ENCODE measurements around the gene CPPED1. TPM values are rescaled to one million over a fixed set of nuclear protein-coding genes. Genes with fewer than 3 reads are reported as not detected.

CPPED1 gene
- total and polyA plus RNA-seq, 2 of the 4 experiments (the other 2 are of a cell fraction) = 5.1 to 6.5 TPM

DNA sequence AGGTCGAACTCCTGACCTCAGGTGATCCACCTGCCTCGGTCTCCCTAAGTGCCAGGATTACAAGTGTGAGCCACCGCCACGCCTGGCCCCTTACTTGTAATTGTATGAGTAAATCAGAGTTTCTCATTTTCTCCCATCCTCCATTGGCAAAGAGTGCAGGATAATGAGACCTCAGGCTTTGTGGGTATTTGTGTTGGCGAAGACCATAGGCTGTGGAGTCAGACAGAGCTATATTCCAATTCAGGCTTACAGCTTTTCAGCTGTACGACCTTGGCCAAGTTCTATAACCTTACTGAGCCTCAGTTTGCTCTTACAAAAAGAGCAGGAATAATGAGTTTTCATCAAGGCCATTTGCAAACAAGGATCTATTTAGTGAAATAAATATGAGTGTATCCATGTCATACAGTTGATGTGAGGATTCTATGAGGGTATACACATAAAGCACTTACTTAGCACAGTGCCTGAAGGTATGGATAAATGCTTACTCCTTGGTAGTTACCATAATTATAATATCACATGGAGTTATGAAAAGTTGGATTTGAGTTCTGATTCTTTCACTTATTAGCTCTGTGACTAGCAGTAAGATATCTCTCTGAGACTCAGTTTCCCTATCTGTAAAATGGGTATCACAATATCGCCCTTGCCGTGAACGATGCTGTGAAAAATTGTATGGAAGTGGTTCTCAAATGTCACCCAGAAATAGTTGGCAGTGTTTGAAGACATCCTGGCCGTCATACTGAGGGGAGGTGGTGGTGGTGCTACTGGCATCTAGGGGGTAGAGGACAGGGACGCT lies 25.6 kb upstream of the CPPED1 start:
- no peak overlapping the region for H3K23ac ChIP-seq (ENCODE audit: low read depth, low read length)
- no peaks in the 10 kb centered on the region for H3K4me1 ChIP-seq (ENCODE audit: control insufficient read depth, insufficient read depth, low read length)
- no peak overlapping the region for H3K4me2 ChIP-seq (ENCODE audit: low read depth, low read length)
- no TSS peak for BruUV-seq (replicated peaks)
- no CpG with 5 or more reads among the region's 11 CpGs for WGBS, 2 experiments (ENCODE audit: extremely low coverage in 2 of 2, insufficient read length in 1 of 2)
- H2BK20ac ChIP-seq (ENCODE audit: low read depth, low read length) = no peak overlapping the region
- no peak overlapping the region for H2BK120ac ChIP-seq (ENCODE audit: low read depth, low read length)
- H3K79me1 ChIP-seq (ENCODE audit: low read depth in 1 of 2, low read length in 2 of 2) = no peaks in the 10 kb centered on the region
- H3K4ac ChIP-seq (ENCODE audit: low read depth, low read length) = no peak overlapping the region
- H2AFZ ChIP-seq (replicated peaks; ENCODE audit: low read length, poor library complexity) = no peak overlapping the region
- H4K91ac ChIP-seq (ENCODE audit: insufficient read depth, low read depth, low read length) = no peak overlapping the region
- no peak overlapping the region for H4K8ac ChIP-seq (ENCODE audit: low read depth in 2 of 2, low read length in 2 of 2)
- no peaks in the 10 kb centered on the region for H3K9me1 ChIP-seq (ENCODE audit: insufficient read depth, low read length)
- ChIA-PET POLR2A (ENCODE audit: unreplicated experiment) (no interaction called here), CTCF (interaction anchor here (0.6 kb wide), 1 partner anchor 548 kb away, joined by 5 read pairs; no protein-coding TSS in a partner anchor)
- H3K14ac ChIP-seq (replicated peaks; ENCODE audit: low read depth, low read length) = no peak overlapping the region
- ATAC-seq (ENCODE audit: low read depth) = no peak
- dilution Hi-C loops (cut with HindIII; ENCODE audit: low sequenced_read_pairs, unreplicated experiment) (no loop called here), in situ Hi-C loops (cut with MboI; ENCODE audit: low sequenced_read_pairs) (loop anchor here (10.0 kb wide), 1 partner anchor 374 kb away; no protein-coding TSS in a partner anchor), intact Hi-C loops (cut with micrococcal nuclease) (loop anchor here (10.0 kb wide), 1 partner anchor 154 kb away; no protein-coding TSS in a partner anchor)
- H3K56ac ChIP-seq (ENCODE audit: extremely low read depth, insufficient read depth, low read length) = no peak overlapping the region
- H3K9me3 ChIP-seq (ENCODE audit: control insufficient read depth, insufficient read depth, low read length) = no peaks in the 10 kb centered on the region
- TF ChIP-seq FOS (IDR thresholded peaks at IDR 0.05; ENCODE audit: low read depth, low read length) (no peak), MAFK (IDR thresholded peaks at IDR 0.05; ENCODE audit: low read depth, low read length) (no peak), SMC3 (IDR thresholded peaks at IDR 0.05; ENCODE audit: low read depth, low read length) (no peak), RCOR1 (IDR thresholded peaks at IDR 0.05; ENCODE audit: insufficient replicate concordance, low read length) (no peak), MAZ (IDR thresholded peaks at IDR 0.05; ENCODE audit: borderline replicate concordance, low read depth, low read length) (no peak), POLR2A (IDR thresholded peaks at IDR 0.05; ENCODE audit: low read depth, low read length) (no peak), BHLHE40 (IDR thresholded peaks at IDR 0.05; ENCODE audit: low read depth, low read length) (no peak), CEBPB (IDR thresholded peaks at IDR 0.05; ENCODE audit: low read depth, low read length) (no peak), NFE2L2 (IDR thresholded peaks at IDR 0.05; ENCODE audit: low read depth, low read length) (no peak), MXI1 (IDR thresholded peaks at IDR 0.05; ENCODE audit: borderline replicate concordance, low read depth, low read length) (no peak), RAD21 (IDR thresholded peaks at IDR 0.05; ENCODE audit: low read length) (no peak), USF2 (IDR thresholded peaks at IDR 0.05; ENCODE audit: low read depth, low read length) (no peak), CHD1 (IDR thresholded peaks at IDR 0.05; ENCODE audit: low read depth, low read length) (no peak)
- no peak overlapping the region for H2AK9ac ChIP-seq (replicated peaks; ENCODE audit: low read depth, low read length, poor library complexity)
- no peak for DNase-seq
- no peak overlapping the region for H2BK15ac ChIP-seq (ENCODE audit: low read depth, low read length)
- no peaks in the 10 kb centered on the region for H3K27me3 ChIP-seq (ENCODE audit: control insufficient read depth, insufficient read depth, low read length)
- no peak overlapping the region for H2AK5ac ChIP-seq (ENCODE audit: low read depth, low read length)
- no peak overlapping the region for H3K4me3 ChIP-seq (ENCODE audit: insufficient read depth, low read depth, low read length)
- no peaks in the 10 kb centered on the region for H4K20me1 ChIP-seq (ENCODE audit: insufficient read depth, low read length)
- H3K27ac ChIP-seq (ENCODE audit: insufficient read depth, low read length) = no peak overlapping the region
- no peak overlapping the region for H2BK5ac ChIP-seq (ENCODE audit: low read depth, low read length, poor library complexity, severe bottlenecking)
- no peak overlapping the region for H3K9ac ChIP-seq (ENCODE audit: low read depth, low read length)
- no peak overlapping the region for H3K18ac ChIP-seq (ENCODE audit: low read depth, low read length)
- no peak overlapping the region for H4K5ac ChIP-seq (ENCODE audit: low read depth, low read length)
- no peaks in the 10 kb centered on the region for H3K36me3 ChIP-seq (ENCODE audit: control insufficient read depth, insufficient read depth, low read length)

Data from IMR-90 (cell line).